GM18499 (cell line): ENCODE data around the gene MUC15.

Source experiments
- ATAC-seq: cut with Tn5 transposase; IDR thresholded peaks from one replicate; pipeline ENCODE4 v1.9.1; 2021; ENCODE audit warnings: moderate number of reproducible peaks; ENCODE audit not compliant: insufficient read depth, unreplicated experiment

Gene MUC15

DNA sequence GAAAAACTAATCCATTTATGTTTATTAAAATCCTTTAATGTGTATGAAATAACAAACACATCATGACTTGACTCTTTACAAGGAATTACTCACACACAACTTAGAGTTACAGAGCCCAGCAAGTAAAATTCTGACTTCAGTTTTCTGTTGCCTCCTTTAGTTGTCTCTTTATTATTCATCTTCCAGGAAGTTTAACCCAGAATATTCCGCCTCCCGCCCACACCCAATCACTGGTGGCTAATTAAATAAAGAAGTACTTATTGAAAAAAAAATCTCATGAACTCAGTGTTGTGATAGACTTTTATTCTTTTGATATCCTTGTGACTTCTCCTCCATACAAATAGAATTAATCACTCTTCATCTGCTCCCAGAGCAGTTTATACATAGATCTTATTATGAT lies 61.9 kb downstream of the MUC15 start:
- ATAC-seq = no peak
